Prostate gland (tissue), 2 donors: Measurements from ENCODE around the gene MORN1.

ENCODE experiments used
- POLR2A ChIP-seq: fragments of 450-650 bp; IDR thresholded peaks from one replicate; pipeline ENCODE4 v1.6.1; 2016; ENCODE audit warnings: antibody characterized with exemption, mild to moderate bottlenecking
- TF ChIP-seq, protein P1 (sequence below), 4 experiments: fragments of 200-600 bp in 2 of 4; fragments of 450-650 bp in 2 of 4; sonication (generic) in 2 of 4; IDR thresholded peaks; 1 replicate in 3 of 4; 2 replicates in 1 of 4; pipeline ENCODE4 v1.5.1; 2016 to 2019; ENCODE audit warnings: antibody characterized with exemption in 4 of 4, mild to moderate bottlenecking in 2 of 4, moderate library complexity in 2 of 4

DNA sequence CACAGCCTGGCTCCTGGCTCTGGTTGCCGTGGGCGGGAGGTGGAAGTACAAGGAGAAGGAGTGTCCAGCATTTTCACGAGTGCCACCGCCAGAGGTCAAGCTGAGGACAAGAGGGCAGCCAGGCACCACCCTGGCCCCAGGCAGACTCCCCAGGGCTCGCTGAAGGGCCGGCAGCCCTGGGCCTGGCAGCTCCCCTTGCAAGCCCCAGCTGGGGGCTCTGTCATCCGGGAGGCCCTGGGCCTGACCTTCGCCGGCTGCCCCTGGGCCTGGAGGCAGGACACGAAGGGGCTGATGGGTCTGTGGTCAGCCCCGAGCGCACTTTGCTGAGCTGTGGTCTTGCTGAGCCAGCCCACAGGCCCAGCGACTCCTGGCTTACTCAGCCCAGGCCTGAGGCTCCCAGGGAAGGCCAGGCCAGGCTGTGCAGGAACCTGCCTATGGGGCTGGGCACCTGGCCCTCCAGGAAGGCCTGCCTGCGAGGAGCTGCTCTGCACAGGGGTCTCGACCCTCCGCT lies 74.8 kb downstream of the MORN1 start:
- TF ChIP-seq POLR2A, result no peak
- TF ChIP-seq, protein P1, sequence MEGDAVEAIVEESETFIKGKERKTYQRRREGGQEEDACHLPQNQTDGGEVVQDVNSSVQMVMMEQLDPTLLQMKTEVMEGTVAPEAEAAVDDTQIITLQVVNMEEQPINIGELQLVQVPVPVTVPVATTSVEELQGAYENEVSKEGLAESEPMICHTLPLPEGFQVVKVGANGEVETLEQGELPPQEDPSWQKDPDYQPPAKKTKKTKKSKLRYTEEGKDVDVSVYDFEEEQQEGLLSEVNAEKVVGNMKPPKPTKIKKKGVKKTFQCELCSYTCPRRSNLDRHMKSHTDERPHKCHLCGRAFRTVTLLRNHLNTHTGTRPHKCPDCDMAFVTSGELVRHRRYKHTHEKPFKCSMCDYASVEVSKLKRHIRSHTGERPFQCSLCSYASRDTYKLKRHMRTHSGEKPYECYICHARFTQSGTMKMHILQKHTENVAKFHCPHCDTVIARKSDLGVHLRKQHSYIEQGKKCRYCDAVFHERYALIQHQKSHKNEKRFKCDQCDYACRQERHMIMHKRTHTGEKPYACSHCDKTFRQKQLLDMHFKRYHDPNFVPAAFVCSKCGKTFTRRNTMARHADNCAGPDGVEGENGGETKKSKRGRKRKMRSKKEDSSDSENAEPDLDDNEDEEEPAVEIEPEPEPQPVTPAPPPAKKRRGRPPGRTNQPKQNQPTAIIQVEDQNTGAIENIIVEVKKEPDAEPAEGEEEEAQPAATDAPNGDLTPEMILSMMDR (IDR thresholded peaks at IDR 0.05), result no peak
